Tibial nerve (tissue), 3 donors: ENCODE data around the gene GSG1L.

Experiments
- POLR2A ChIP-seq, 2 donors: fragments of 450-650 bp; IDR thresholded peaks; one replicate each; pipeline ENCODE4 v1.6.1; 2017; ENCODE audit warnings: antibody characterized with exemption in 2 of 2, mild to moderate bottlenecking in 2 of 2, moderate library complexity in 2 of 2
- TF ChIP-seq, protein P1 (sequence below), 5 experiments: fragments of 200-600 bp in 3 of 5; fragments of 450-650 bp in 2 of 5; sonication (generic) in 3 of 5; IDR thresholded peaks; one replicate each; pipeline ENCODE4 v1.5.1; 2016 to 2019; ENCODE audit warnings: antibody characterized with exemption in 5 of 5, mild to moderate bottlenecking in 3 of 5, moderate library complexity in 2 of 5

DNA sequence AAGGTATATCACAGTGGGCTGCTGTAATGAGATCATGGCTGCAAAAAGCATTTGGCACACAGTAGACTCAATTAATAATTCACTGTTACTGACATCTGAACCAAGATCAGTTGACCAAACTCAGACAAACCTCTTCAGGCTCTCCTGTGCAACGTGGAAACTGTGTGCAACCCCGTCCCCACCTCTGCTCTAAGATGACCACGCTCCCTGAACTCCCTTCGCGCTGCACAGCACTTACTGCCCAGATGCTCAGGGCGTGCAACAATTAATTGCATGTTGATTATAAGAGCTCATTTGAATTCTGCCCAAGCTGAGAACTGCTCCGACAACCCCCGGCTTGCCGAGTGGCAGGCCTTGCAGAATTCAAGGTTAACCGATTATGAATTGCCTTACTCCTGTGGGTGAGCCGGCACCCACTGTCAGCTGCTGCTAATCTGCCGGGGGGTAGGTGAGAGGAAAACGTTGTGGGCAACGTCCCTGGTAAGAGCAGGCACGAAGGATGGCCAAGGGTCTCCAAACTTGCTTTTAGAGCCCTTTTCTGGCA, 1.3 kb upstream of the GSG1L start:
- TF ChIP-seq, protein P1, sequence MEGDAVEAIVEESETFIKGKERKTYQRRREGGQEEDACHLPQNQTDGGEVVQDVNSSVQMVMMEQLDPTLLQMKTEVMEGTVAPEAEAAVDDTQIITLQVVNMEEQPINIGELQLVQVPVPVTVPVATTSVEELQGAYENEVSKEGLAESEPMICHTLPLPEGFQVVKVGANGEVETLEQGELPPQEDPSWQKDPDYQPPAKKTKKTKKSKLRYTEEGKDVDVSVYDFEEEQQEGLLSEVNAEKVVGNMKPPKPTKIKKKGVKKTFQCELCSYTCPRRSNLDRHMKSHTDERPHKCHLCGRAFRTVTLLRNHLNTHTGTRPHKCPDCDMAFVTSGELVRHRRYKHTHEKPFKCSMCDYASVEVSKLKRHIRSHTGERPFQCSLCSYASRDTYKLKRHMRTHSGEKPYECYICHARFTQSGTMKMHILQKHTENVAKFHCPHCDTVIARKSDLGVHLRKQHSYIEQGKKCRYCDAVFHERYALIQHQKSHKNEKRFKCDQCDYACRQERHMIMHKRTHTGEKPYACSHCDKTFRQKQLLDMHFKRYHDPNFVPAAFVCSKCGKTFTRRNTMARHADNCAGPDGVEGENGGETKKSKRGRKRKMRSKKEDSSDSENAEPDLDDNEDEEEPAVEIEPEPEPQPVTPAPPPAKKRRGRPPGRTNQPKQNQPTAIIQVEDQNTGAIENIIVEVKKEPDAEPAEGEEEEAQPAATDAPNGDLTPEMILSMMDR (IDR thresholded peaks at IDR 0.05): no peak
- no peak for TF ChIP-seq POLR2A (IDR thresholded peaks at IDR 0.05)
